GM19395 (cell line): ENCODE measurements around the gene WNK2.

Experiments used
- ATAC-seq: cut with Tn5 transposase; IDR thresholded peaks from one replicate; pipeline ENCODE4 v1.9.1; 2021; ENCODE audit warnings: mild to moderate bottlenecking, moderate library complexity; ENCODE audit not compliant: unreplicated experiment

Gene WNK2

DNA sequence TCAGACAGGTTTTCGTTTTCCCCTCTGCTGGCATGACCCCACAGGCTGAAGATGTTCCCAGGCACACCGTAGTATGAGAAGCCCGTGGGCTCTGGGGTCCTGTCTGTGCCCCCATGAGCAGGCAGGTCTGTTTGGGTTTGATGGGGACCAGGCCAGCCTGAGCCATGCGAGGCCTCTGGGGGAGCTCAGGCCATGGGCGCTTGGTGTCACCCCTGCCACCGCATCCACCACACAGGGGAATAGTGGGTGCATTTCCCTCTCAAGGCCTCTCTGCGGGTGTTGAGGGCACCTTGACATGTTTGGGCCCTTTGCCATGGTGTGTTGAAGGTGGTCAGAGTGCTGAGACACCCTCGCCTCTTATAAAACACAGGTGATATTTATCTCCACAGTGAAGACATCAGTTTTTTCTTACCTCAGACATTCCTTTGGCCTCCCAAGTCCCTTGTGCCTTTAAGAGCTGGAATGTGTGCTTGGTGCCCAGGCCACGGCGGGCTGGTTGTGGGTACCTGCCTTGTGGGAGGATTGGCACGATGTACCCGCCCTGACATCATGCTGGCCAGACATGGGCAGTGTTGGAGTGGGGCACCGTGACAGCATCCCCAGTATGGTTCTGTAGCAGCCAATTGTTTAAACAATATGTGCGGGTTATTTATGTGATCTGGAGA is 68.3 kb downstream of the WNK2 start:
- ATAC-seq, result no peak

DNA sequence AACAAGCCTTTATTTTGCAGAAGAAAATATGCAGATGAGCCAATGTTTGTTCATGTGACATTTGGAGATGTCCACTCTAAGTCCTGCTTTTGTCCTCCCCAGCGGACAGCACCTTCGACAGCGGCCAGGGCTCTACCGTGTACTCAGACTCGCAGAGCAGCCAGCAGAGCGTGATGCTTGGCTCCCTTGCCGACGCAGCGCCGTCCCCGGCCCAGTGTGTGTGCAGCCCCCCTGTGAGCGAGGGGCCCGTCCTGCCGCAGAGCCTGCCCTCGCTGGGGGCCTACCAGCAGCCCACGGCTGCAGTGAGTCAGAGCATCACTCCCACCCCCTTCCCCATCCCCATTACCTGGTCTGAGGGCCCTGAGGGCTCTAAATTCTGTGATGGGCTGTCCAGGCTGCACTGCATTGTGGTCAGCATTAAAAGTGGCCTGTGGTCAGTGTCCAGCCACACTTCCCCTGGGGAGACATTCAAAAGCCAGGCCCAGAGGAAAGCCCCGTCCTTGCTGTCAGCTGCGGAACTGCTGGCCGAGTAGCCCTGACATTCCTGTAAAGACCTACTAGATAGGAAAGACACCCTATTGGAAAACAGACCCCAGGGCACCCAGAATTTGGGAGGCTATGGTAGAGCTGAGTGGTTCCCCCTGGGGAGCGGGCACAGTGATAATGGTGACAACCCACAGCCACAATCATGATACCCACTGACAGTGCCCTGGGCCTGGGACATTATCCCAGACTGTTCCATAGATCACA is 69.0 kb downstream of the WNK2 start:
- ATAC-seq, result no peak

DNA sequence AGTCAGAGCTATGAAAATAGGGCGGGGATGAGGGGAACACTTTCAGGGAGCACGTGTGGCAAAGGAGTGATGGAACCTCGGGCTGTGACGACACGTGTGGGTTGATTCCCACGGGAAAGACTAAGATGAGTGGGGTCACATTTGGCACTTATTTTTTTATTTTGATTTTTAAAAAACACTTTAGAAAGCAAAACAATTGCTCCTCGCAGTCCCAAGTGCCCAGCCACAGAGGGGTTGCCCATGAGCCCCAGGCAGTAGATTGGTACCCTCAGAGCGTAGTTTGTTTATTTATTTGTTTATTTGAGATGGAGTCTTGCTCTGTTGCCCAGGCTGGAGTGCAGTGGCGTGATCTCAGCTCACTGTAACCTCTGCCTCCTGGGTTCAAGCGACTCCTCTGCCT is 69.7 kb downstream of the WNK2 start:
- ATAC-seq, result no peak

DNA sequence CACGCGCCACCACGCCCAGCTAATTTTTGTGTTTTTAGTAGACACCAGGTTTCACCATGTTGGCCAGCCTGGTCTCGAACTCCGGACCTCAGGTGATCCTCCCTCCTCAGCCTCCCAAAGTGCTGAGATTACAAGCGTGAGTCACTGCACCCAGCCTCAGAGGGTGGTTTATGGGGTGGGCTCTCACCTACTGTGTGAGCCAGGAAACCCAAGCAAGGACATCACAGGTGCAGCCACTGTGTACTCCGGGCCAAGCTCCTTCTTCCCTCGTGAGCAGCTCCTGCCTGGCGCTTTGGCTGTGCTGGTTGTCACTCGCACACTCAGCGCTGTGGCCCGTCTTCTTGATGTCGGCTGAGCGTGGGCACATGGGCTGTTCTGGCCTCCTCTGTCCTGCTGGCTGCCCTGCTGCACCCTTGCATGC is 70.1 kb downstream of the WNK2 start:
- ATAC-seq, result no peak

DNA sequence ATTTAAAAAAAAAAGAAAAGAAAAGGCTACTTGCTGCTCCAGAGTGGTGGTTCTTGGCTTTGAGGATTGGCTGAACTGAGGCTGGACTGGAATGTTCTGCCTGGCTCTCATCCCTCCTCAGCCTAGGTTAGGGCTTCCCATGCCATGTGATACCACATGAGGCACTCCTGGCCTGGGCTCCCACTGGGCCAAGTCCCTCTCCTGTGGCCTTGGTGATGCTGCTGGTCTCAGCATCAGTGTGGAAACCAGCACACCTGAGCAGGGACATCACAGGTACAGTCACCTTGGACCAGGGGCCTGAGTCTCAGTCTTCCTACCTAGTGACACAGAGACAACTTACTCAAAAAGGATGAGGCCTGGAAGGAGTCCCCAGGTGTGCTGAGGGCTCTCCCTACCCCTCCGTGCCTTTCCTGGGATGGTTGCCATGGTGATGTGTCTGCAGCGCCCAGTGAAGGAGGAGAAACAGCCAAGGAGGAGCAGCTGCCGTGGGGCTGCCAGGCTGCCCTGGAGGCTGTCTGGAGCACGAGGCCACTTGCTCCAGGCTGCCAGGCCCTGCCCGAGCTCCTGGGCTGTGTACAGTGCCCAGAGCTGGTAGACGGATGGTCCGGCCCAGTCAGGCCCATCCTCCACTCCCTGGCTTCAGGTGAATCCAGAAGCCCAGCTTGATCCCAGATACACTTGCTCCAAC is 71.0 kb downstream of the WNK2 start:
- ATAC-seq, result no peak

DNA sequence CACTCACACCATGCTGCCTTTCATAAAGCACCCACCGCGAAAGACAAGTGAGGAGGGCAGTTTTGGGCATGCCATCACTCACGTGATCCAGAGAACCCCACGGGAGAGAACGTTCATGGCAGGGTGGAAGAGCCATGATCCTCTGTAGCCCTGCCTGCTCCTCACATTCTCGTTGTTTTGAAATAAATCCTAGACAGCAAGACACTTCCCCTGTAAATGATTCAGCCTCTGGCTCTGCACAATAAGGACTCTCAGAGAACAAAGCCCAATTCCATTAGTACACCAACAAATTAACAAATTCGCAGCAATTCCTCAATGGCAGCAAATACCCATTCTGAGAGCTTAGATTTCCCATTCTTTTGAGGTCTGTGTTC is 71.5 kb downstream of the WNK2 start:
- no peak for ATAC-seq

DNA sequence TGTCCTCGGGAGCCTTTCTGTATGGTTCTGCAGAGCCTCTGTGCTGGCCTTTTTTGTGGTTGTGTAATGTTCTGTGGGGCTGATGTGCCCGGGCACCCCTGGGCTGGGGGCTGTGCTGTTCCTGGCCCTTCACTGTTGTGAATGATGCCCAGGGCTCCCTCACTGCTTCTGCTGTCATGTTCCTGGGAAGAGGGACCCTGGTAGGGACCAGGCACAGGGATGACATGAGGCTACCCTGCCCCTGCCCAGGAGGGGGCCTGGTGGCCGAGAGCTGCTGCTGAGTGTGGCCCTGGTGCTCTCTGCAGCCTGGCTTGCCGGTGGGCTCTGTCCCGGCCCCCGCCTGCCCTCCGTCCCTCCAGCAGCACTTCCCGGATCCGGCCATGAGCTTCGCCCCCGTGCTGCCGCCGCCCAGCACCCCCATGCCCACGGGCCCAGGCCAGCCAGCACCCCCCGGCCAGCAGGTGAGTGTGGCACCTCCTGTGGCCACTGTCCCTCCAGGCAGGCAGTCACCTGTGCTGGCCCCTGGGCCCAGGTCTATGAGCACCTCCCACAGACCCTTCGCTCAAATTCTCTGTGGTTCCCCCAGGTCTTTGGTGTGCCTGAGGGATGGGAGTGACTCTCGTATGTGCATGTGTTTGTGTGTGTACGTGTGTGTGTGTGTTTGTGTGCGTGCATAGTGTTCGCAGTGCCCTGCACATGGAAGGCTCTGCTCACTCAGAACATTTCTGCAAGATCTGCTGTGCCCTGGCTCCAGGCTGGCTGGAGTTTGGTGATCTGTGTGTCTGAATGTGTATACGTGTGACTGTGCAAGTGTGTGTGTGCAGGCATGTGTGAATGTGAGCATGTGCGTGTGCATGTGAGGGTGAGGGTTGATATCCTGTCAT is 72.3 kb downstream of the WNK2 start:
- no peak for ATAC-seq

DNA sequence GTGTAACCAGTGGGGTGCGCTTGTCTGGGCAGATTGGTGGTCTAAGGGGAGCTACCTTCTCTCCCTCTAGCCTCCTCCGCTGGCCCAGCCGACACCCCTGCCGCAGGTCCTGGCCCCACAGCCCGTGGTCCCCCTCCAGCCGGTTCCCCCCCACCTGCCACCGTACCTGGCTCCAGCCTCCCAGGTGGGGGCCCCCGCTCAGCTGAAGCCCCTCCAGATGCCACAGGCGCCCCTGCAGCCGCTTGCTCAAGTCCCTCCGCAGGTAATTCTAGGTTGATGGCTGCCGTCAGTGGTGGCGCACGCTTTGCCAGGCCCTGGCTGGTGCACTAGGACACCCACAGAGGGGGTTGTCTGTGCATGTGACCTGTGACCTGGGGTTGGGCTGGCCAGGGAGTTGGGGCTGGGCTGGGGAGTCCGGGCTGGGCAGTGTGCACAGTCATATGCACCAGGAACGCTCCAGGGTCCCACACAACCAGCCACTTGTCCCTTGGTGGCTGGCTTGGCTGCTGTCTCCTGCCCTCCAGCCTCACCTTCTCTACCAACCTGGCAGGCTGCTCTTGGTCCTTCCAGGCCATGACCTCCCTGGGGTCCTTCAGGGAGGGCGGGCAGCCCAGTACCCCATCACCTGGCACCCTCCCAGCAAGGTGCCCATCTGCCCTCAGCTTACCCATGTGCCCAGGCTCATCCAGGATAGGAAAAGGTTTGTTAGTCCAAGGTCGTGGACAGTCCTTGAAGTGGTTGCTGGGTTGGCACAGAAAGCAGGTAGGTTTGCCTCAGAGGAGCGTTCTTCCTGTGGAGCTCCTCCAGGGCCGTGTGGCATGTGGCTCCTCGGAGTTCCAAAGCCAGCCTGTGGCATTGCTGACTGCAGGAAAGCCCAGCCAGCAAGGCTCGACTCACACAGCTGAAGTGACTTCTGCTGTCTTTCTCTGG is 73.2 kb downstream of the WNK2 start:
- no peak for ATAC-seq

DNA sequence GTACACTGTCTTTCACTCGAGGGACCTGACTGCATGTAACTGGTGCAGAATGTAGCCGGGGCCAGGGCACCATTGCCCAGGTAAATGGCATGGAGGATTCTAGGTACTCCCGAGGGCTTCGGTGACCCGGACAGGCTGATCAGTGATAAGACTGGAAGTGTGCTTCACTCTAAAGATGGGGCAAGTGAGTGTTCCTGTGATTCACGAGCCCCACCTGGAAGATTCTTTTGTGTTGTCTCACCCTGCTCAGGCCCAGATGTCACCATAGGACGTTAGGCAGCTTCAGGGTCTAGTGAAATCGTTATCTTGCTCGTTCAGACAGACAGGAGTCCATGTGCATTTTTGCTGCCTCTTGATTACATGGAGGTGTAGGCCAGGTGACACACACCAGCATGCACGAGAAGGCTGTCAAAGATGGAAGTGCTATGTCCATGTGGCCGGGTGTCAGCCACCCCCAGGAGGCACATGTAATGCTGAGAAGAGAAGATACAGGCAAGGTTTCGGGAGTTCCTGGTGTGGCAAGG is 73.9 kb downstream of the WNK2 start:
- no peak for ATAC-seq

DNA sequence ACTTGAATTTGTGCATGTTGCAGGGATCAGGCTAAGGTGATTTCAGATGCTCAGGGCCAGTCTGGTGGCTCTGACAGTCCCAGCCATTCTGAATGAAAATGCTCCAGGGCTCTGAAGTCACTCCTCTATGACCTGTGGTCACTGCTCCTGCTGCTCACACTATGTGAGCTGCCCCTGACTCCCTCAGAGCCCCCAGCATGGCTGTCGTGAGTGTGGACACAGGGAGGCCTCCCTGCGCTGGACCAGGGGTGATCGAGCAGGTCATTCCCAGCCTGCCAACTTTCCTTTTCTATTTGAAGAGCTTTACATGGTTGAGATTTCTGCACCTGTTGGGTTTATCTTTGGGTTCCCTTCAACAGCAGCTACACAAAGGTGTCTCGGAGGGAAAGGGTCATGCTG is 74.5 kb downstream of the WNK2 start:
- no peak for ATAC-seq

DNA sequence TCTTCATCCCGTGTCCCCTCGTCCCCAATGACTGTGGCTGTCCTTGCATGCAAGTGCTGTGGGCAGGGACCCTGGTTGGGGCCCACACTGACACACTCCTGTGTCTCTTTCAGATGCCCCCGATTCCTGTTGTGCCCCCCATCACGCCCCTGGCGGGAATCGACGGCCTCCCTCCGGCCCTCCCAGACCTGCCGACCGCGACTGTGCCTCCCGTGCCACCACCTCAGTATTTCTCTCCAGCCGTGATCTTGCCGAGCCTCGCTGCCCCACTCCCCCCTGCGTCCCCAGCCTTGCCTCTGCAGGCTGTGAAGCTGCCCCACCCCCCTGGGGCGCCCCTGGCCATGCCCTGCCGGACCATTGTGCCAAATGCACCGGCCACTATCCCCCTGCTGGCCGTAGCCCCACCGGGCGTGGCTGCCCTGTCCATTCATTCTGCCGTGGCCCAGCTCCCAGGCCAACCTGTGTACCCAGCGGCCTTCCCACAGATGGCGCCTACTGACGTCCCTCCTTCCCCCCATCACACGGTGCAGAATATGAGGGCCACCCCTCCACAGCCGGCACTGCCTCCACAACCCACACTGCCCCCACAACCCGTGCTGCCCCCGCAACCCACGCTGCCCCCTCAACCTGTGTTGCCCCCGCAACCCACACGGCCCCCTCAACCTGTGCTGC is 75.0 kb downstream of the WNK2 start:
- no peak for ATAC-seq

DNA sequence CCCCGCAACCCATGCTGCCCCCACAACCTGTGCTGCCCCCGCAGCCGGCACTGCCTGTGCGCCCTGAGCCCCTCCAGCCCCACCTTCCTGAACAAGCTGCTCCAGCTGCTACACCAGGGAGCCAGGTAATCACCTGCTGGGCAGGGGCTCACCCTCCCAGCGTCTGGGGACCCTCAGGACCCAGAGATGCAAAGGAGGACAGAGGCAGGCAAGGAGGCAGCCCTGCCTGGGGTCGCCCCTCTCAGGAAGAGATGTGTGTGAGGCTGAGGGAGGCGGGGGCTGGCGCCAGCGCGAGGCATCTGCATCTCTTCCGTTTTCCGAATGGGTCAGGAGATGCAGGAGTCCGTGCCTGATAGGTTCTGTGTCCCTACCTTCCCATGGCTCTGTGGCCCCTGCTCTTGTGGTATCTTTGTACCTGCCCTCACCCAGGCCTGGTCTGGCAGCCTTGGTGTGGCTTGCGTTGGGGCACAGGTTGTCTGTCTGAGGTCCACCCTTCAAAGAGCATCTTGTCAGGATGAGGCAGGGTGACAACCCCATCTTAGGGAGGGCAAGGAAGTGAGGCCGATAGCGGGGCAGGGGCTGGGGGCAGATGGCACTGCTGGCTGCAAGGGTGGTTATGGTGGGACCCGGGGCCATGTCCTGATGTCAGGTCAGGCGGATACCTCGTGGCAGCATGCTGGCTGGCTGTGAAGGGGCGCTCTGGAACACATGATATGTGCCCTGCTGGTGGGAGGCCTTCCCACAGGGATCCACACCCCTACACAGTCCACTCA is 75.7 kb downstream of the WNK2 start:
- no peak for ATAC-seq

DNA sequence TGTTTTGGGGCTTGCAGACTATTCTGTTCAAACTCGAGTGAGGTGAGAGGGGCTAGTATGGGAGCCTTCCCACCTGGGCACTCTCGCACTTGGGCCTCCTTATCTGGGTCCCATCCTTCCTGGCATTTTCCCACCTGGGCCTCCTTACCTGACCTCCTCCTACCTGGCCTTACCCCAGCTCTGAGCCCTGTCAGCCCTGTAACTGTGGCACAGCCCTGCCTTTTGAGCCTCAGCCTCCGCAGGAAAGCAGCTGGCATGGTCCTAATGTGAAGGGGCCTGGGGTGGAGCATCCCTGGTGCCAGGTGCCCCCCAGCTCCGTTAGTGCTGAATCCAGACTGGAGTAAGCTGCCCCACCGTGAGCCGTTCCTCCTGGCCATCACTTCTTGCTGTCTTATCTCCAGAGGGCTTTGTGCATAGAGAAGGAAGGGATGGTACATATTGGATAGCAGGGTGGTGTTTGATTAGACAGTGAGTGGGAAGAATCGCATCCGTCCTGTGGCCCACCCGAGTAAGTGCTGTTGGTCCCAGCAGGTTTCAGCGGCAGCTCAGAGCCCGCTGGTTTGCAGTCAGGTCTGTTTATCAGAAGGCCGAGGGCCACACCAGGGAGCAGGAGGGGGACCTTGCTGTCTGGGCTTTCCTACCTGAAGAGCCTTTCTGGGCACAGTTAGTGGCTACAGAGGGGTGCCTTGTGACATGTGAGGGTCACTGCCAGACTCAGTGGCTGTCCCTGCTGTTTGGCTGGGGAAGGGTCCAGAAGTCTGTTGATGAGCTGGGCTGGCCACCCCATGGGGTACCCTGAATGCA is 76.5 kb downstream of the WNK2 start:
- no peak for ATAC-seq

DNA sequence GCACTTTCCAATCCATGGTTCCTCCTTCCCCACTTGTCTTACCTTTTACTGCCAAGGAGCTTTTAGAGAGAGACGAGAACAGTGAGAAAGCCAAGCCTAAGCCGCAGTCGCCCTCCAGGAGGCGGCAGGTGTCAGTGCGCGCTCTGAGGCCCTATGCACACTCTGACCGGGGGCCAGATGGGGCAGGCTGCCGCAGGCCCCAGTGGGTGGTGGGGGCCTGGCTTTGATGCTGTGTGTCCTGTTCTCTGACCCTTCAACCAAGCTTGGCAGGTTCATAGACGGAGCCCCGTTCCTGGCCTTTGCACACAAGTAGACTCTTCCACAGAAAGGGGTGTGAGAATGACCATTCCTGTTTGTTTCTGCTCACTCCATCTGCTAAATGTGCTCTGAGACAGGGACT is 77.3 kb downstream of the WNK2 start:
- no peak for ATAC-seq

DNA sequence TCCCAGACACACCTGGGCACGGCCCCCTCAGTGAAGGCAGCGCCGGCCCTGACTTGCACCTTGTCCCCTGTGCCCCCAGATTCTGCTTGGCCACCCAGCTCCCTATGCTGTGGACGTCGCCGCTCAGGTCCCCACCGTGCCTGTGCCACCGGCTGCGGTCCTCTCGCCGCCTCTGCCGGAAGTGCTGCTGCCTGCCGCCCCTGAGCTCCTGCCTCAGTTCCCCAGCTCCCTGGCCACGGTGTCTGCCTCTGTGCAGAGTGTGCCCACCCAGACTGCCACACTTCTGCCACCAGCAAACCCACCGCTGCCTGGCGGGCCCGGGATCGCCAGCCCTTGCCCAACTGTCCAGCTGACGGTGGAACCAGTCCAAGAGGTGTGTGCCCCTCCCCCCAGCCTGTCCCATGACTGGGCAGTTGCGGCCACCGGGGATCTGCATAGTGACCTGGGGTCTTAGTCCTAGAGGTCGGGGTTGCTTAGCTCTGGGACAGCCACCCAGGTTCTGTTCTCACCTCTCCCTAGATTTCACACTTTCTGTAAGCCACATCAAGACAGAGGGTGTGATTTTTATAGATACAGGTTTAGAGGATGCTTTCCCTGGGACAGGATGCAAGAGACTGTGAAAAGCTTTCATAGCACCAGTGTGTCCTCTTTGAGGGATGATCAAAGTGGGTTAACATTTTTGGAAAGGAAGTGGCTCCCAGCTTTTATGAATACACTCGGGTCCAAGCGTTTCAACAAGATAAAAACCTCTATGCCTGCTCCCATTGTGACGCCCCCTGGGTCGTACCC is 78.0 kb downstream of the WNK2 start:
- ATAC-seq, result no peak

DNA sequence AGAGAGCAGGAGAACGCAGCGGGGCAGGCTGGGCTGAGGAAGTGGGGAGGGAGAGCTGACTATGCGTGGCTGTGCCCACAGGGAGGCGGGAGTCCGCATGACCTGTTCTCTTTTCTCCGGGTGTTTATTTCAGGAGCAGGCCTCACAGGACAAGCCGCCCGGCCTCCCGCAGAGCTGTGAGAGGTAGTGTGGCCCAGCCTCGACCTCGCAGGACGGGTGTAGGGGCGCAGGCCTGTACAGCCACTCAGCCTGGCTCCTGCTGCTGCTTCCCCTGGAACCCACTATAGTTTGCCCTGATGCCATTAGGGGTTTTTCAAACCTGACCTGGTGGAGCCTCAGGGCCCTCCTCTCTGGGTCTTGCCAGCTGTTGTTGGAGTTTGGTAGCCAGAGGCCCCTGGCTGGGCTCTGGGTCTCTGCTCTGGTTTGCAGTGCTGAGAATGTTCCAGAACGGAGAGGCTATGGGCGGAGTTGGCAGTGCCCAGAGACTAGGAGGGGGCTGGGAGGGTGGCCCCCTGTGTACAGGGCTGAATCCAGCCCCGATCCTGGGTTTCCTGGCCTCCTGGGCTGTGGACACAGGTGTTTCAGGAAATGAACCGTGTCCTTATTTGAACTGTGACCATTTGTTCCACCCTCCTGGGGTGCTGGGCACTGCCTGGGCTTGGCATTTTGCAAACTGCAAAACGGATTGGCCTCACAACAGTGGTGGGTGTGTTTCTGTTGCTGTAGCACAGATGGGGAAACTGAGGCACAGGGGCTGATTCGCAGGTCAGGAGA is 78.8 kb downstream of the WNK2 start:
- no peak for ATAC-seq
